Measurements from ENCODE around the gene SLC28A1. TPM values are rescaled to one million over a fixed set of nuclear protein-coding genes. Genes with fewer than 3 reads are reported as not detected.
"Not testable (repeated sequence)": the region's sequence is repeated elsewhere in the genome, so short reads cannot be mapped to it uniquely, and the experiment has no call there.

Gene SLC28A1
- total RNA-seq, 1 donor from 2014 or later = not detected

GRCh38 chr15:84969257-84969656 lies 84.8 kb downstream of the SLC28A1 start:
- DNase-seq (ENCODE audit: low read depth in 2 of 2) = no peak

- DNase-seq (ENCODE audit: low read depth in 2 of 2) = no peak
Observed at GRCh38 chr15:84970843-84971242, 86.4 kb downstream of the SLC28A1 start.

- DNase-seq (ENCODE audit: low read depth in 2 of 2) = peak in 1 of 2 donors; percentile 74
Observed at GRCh38 chr15:84973492-84974460, 89.3 kb downstream of the SLC28A1 start.

GRCh38 chr15:84975871-84976351 lies 91.4 kb downstream of the SLC28A1 start:
- no peak for DNase-seq (ENCODE audit: low read depth in 2 of 2)

- DNase-seq (ENCODE audit: low read depth in 2 of 2) = no peak
Observed at GRCh38 chr15:84976746-84977345, 92.4 kb downstream of the SLC28A1 start.

- DNase-seq (ENCODE audit: low read depth in 2 of 2) = no peak
Observed at GRCh38 chr15:84979651-84980050, 95.2 kb downstream of the SLC28A1 start.

GRCh38 chr15:84980196-84981053 lies 96.0 kb downstream of the SLC28A1 start:
- peak; percentile 87 to 88 for DNase-seq (ENCODE audit: low read depth in 2 of 2)

- DNase-seq (ENCODE audit: low read depth in 2 of 2) = peak; percentile 98
Observed at GRCh38 chr15:84981054-84981710, 96.7 kb downstream of the SLC28A1 start.

GRCh38 chr15:84981711-84982300 lies 97.3 kb downstream of the SLC28A1 start, which contains the start of gene PDE8A:
Gene PDE8A, plus strand, starts transcription at chr15:84981856. Its CDS starts 307 bp downstream, at chr15:84982163.
- DNase-seq (ENCODE audit: low read depth in 2 of 2) = peak; percentile 63 to 65

- peak; percentile 52 to 54 for DNase-seq (ENCODE audit: low read depth in 2 of 2)
Observed at GRCh38 chr15:84982301-84982920, 97.9 kb downstream of the SLC28A1 start.

- no peak for DNase-seq (ENCODE audit: low read depth in 2 of 2)
Observed at GRCh38 chr15:84983294-84983693, 98.8 kb downstream of the SLC28A1 start.

GRCh38 chr15:84983711-84984110 lies 99.2 kb downstream of the SLC28A1 start:
- DNase-seq (ENCODE audit: low read depth in 2 of 2) = no peak

- DNase-seq (ENCODE audit: low read depth in 2 of 2) = no peak
Observed at GRCh38 chr15:84985158-84985557, 100.7 kb downstream of the SLC28A1 start.

- not testable (repeated sequence) for DNase-seq (ENCODE audit: low read depth in 2 of 2)
Observed at GRCh38 chr15:84987351-84987750, 102.9 kb downstream of the SLC28A1 start.

- DNase-seq (ENCODE audit: low read depth in 2 of 2) = no peak
Observed at GRCh38 chr15:84987949-84988624, 103.6 kb downstream of the SLC28A1 start.

- no peak for DNase-seq (ENCODE audit: low read depth in 2 of 2)
Observed at GRCh38 chr15:84988909-84989644, 104.6 kb downstream of the SLC28A1 start.

GRCh38 chr15:84990507-84990906 lies 106.0 kb downstream of the SLC28A1 start:
- DNase-seq (ENCODE audit: low read depth in 2 of 2) = no peak

GRCh38 chr15:84991014-84991712 lies 106.7 kb downstream of the SLC28A1 start:
- DNase-seq (ENCODE audit: low read depth in 2 of 2) = no peak

All from lung microvascular endothelial cell (primary cell).